ENCODE data around the gene DVL1.

GRCh38 chr1:1333551-1334241, 15.5 kb downstream of the DVL1 start:
- no peak for TF ChIP-seq EZH2phosphoT487 (IDR thresholded peaks at IDR 0.05; ENCODE audit: insufficient read depth, low read depth)
- TF ChIP-seq EZH2 (IDR thresholded peaks at IDR 0.05; ENCODE audit: insufficient read depth, poor library complexity, severe bottlenecking) = no peak
